ENCODE measurements around the gene SYT3.

- TF ChIP-seq CTCF (conservative IDR thresholded peaks at IDR 0.05; ENCODE audit: low read depth, low read length) (peak; percentile 41; the same call in 1 of the 2 replicates), EZH2phosphoT487 (IDR thresholded peaks at IDR 0.05; ENCODE audit: borderline replicate concordance, low read length) (no peak)
Observed at GRCh38 chr19:50607874-50608785, 31.6 kb downstream of the SYT3 start.
